H1 (cell line): Measurements from ENCODE around the gene PDGFD. TPM values are rescaled to one million over a fixed set of nuclear protein-coding genes. Genes with fewer than 3 reads are reported as not detected.

Source experiments
- CTCF ChIA-PET: fragments of 300-600 bp; sonication (Branson Sonifier 250); formaldehyde crosslinking; loops from one replicate; lab custom pipeline; 2021; ENCODE audit not compliant: partially characterized antibody; lab: Charles Lee
- POLR2A ChIA-PET: fragments of 300-600 bp; sonication (Branson Sonifier 250); formaldehyde crosslinking; loops from one replicate; lab custom pipeline; 2021; ENCODE audit warnings: inconsistent platforms; ENCODE audit not compliant: partially characterized antibody; lab: Charles Lee
- DNase-seq, 2 experiments: peaks; one replicate each; pipeline versions ENCODE4 v3.0.0 to v3.0.0-alpha.2; 2010 to 2022; ENCODE audit warnings: low spot score in 2 of 2, low read depth in 1 of 2, mixed read lengths in 1 of 2
- FAIRE-seq: peaks from 2 replicates; lab custom pipeline; 2011; peaks lifted over from hg19 to GRCh38; lab: Jason Lieb, UNC
- H2AFZ ChIP-seq: 2 replicates; pipeline ENCODE4 v1.8.1; 2012; ENCODE audit warnings: low read length, inconsistent platforms
- H2AK5ac ChIP-seq: 2 replicates; pipeline ENCODE4 v1.6.1; 2013; ENCODE audit warnings: low read depth, low read length
- H2BK120ac ChIP-seq: replicated peaks from 2 replicates; pipeline ENCODE3; 2013; ENCODE audit warnings: low read depth, low read length, inconsistent platforms
- H2BK12ac ChIP-seq: 2 replicates; pipeline ENCODE4 v1.6.1; 2013; ENCODE audit warnings: low read depth, low read length
- H2BK15ac ChIP-seq: 2 replicates; pipeline ENCODE4 v1.6.1; 2013; ENCODE audit warnings: low read length
- H2BK20ac ChIP-seq: 2 replicates; pipeline ENCODE4 v1.6.1; 2013; ENCODE audit warnings: low read length
- H2BK5ac ChIP-seq: 2 replicates; pipeline ENCODE4 v1.6.1; 2013; ENCODE audit warnings: low read depth, low read length
- H3K14ac ChIP-seq: 2 replicates; pipeline ENCODE4 v1.6.1; 2013; ENCODE audit warnings: inconsistent platforms; ENCODE audit not compliant: insufficient read length
- H3K18ac ChIP-seq: 2 replicates; pipeline ENCODE4 v1.6.1; 2013; ENCODE audit warnings: low read length; ENCODE audit errors: extremely low read depth
- H3K23ac ChIP-seq: 2 replicates; pipeline ENCODE4 v1.6.1; 2013; ENCODE audit warnings: inconsistent platforms; ENCODE audit not compliant: insufficient read length
- H3K23me2 ChIP-seq: 2 replicates; pipeline ENCODE4 v1.6.1; 2013; ENCODE audit warnings: low read depth, low read length
- H3K27ac ChIP-seq: 2 replicates; pipeline ENCODE4 v1.6.1; 2011; ENCODE audit warnings: low read depth, low read length, inconsistent platforms
- H3K27me3 ChIP-seq, 4 experiments: replicated peaks in 1 of 4; 1 replicate in 1 of 4; 2 replicates in 3 of 4; pipeline versions ENCODE4 v1.6.1 to v1.8.1; 2011 to 2013; ENCODE audit warnings: low read length in 3 of 4, mild to moderate bottlenecking in 3 of 4, inconsistent platforms in 2 of 4, mixed read lengths in 2 of 4, moderate library complexity in 1 of 4; ENCODE audit not compliant: control insufficient read depth in 3 of 4, insufficient read depth in 3 of 4; ENCODE audit errors: extremely low read depth in 1 of 4
- H3K36me3 ChIP-seq, 4 experiments: 2 replicates each; pipeline versions ENCODE4 v1.6.1 to v1.8.1; 2011 to 2013; ENCODE audit warnings: mild to moderate bottlenecking in 4 of 4, low read length in 3 of 4, moderate library complexity in 2 of 4, control low read depth in 1 of 4, inconsistent platforms in 1 of 4; ENCODE audit not compliant: insufficient read depth in 4 of 4, control insufficient read depth in 2 of 4
- H3K4ac ChIP-seq: replicated peaks from 2 replicates; pipeline ENCODE3; 2013; ENCODE audit warnings: low read length, low read depth, mixed read lengths, inconsistent platforms; ENCODE audit not compliant: insufficient read length
- H3K4me1 ChIP-seq, 4 experiments: replicated peaks in 1 of 4; 1 replicate in 1 of 4; 2 replicates in 3 of 4; pipeline versions ENCODE4 v1.6.1 to v1.8.1; 2011 to 2013; ENCODE audit warnings: low read length in 3 of 4, inconsistent platforms in 2 of 4, mixed read lengths in 1 of 4; ENCODE audit not compliant: insufficient read depth in 4 of 4, control insufficient read depth in 3 of 4
- H3K4me2 ChIP-seq, 2 experiments: 2 replicates each; pipeline versions ENCODE4 v1.6.1 to v1.8.1; 2011 to 2013; ENCODE audit warnings: low read depth in 2 of 2, low read length in 2 of 2, control low read depth in 1 of 2, inconsistent platforms in 1 of 2, mild to moderate bottlenecking in 1 of 2; ENCODE audit not compliant: insufficient read depth in 1 of 2
- H3K4me3 ChIP-seq, 4 experiments: fragments of 200-600, 300-600 bp in 1 of 4; sonication (generic), shearing (Covaris generic), sonication (Bioruptor Twin) in 1 of 4; 2 replicates each; pipeline versions ENCODE4 v1.5.1 to v1.8.1; 2011 to 2016; ENCODE audit warnings: low read length in 4 of 4, low read depth in 3 of 4, control low read depth in 2 of 4, inconsistent platforms in 2 of 4, mild to moderate bottlenecking in 2 of 4, mixed read lengths in 1 of 4, moderate library complexity in 1 of 4; ENCODE audit not compliant: insufficient read depth in 2 of 4; ENCODE audit errors: extremely low read depth in 1 of 4
- H3K56ac ChIP-seq: replicated peaks from 2 replicates; pipeline ENCODE3; 2013; ENCODE audit warnings: low read depth, mild to moderate bottlenecking, mixed read lengths, low read length, inconsistent platforms; ENCODE audit not compliant: insufficient read length
- H3K79me1 ChIP-seq: 2 replicates; pipeline ENCODE4 v1.6.1; 2013; ENCODE audit warnings: low read depth, low read length, control low read depth
- H3K79me2 ChIP-seq, 2 experiments: 2 replicates each; pipeline versions ENCODE4 v1.6.1 to v1.8.1; 2012 to 2013; ENCODE audit warnings: low read length in 2 of 2, mild to moderate bottlenecking in 2 of 2, inconsistent platforms in 1 of 2; ENCODE audit not compliant: insufficient read depth in 2 of 2, control insufficient read depth in 1 of 2
- H3K9ac ChIP-seq, 4 experiments: replicated peaks in 1 of 4; 1 replicate in 1 of 4; 2 replicates in 3 of 4; pipeline versions ENCODE4 v1.6.1 to v1.8.1; 2011 to 2013; ENCODE audit warnings: low read depth in 3 of 4, low read length in 3 of 4, control low read depth in 2 of 4, mild to moderate bottlenecking in 2 of 4, moderate library complexity in 2 of 4, inconsistent platforms in 1 of 4; ENCODE audit errors: extremely low read depth in 1 of 4
- H3K9me3 ChIP-seq, 2 experiments: 2 replicates each; pipeline versions ENCODE4 v1.6.1 to v1.8.1; 2012 to 2013; ENCODE audit warnings: mild to moderate bottlenecking in 2 of 2, moderate library complexity in 2 of 2, control low read depth in 1 of 2, inconsistent platforms in 1 of 2, low read depth in 1 of 2, low read length in 1 of 2, mixed read lengths in 1 of 2; ENCODE audit not compliant: insufficient read depth in 2 of 2
- H4K20me1 ChIP-seq, 2 experiments: replicated peaks in 1 of 2; 2 replicates each; pipeline versions ENCODE3 to v1.8.1; 2011 to 2013; ENCODE audit warnings: inconsistent platforms in 2 of 2, low read length in 2 of 2, mild to moderate bottlenecking in 1 of 2; ENCODE audit not compliant: insufficient read depth in 2 of 2, control insufficient read depth in 1 of 2
- H4K5ac ChIP-seq: 2 replicates; pipeline ENCODE4 v1.6.1; 2013; ENCODE audit warnings: low read length, low read depth, mixed read lengths, inconsistent platforms; ENCODE audit not compliant: insufficient read length
- H4K8ac ChIP-seq: 2 replicates; pipeline ENCODE4 v1.8.0; 2013; ENCODE audit warnings: mild to moderate bottlenecking, moderate library complexity, low read length, inconsistent platforms; ENCODE audit not compliant: insufficient read depth; ENCODE audit errors: extremely low read depth
- H4K91ac ChIP-seq: replicated peaks from 2 replicates; pipeline ENCODE3; 2013; ENCODE audit warnings: low read length, mixed read lengths, inconsistent platforms; ENCODE audit not compliant: insufficient read length
- EGR1 ChIP-seq: IDR thresholded peaks from 2 replicates; pipeline ENCODE4 v1.6.1; 2011; ENCODE audit warnings: low read depth, low read length, borderline replicate concordance
- EZH2 ChIP-seq: fragments of 200-600 bp; sonication (generic); IDR thresholded peaks from 2 replicates; pipeline ENCODE4 v1.7.1; 2012; ENCODE audit warnings: low read depth, mild to moderate bottlenecking, moderate library complexity, low read length, inconsistent platforms; ENCODE audit not compliant: severe bottlenecking
- HDAC6 ChIP-seq: IDR thresholded peaks from one replicate; pipeline ENCODE4 v1.7.1; 2012; ENCODE audit warnings: low read depth, mild to moderate bottlenecking, inconsistent platforms, low read length, moderate library complexity
- POLR2AphosphoS5 ChIP-seq: IDR thresholded peaks from 2 replicates; pipeline ENCODE4 v1.6.1; 2011; ENCODE audit warnings: low read depth, low read length
- SP1 ChIP-seq: IDR thresholded peaks from 2 replicates; pipeline ENCODE4 v1.6.1; 2011; ENCODE audit warnings: low read depth, low read length
- SUZ12 ChIP-seq: fragments of 200-600 bp; sonication (generic); IDR thresholded peaks from 2 replicates; pipeline ENCODE4 v1.6.1; 2012; ENCODE audit warnings: mild to moderate bottlenecking, inconsistent platforms, low read length, moderate library complexity, mixed read lengths
- ZNF274 ChIP-seq: IDR thresholded peaks from 2 replicates; pipeline ENCODE4 v1.7.0; 2012; ENCODE audit warnings: low read length, borderline replicate concordance; ENCODE audit errors: extremely low read depth
- WGBS, 2 experiments: shearing (Covaris generic) in 1 of 2; methylation state at CpG; one replicate each; pipeline versions ENCODE4 v1.1.6 to v1.1.7; 2013 to 2015; ENCODE audit warnings: low lambda C conversion rate in 2 of 2, mixed read lengths in 2 of 2, inconsistent platforms in 1 of 2, low coverage in 1 of 2, missing lambda C conversion rate in 1 of 2; ENCODE audit not compliant: insufficient replicate concordance in 2 of 2, insufficient coverage in 1 of 2, insufficient read length in 1 of 2; ENCODE audit errors: extremely low coverage in 1 of 2, missing lambda C conversion rate in 1 of 2; 5-methylcytosine and 5-hydroxymethylcytosine counted together
- polyA plus RNA-seq, 7 experiments: library from polyadenylated mRNA; depleted of rRNA in 3 of 7; stranded (reverse) in 5 of 7; unstranded in 2 of 7; fragments of >200 nt in 5 of 7; fragments of 200-250 nt in 2 of 7; gene quantifications; 1 replicate in 5 of 7; 2 replicates in 1 of 7; 4 replicates in 1 of 7; pipeline versions ENCODE4 v1.2.1 to v1.2.3, GENCODE V29; 2011 to 2013; ENCODE audit warnings: missing spikeins in 2 of 7, mixed read lengths in 2 of 7
- total RNA-seq: library from RNA; stranded (reverse); fragmentation: NEBNext Ultra II Directional; extraction: Animal tissue kit (Norgen Biotek cat#: 25700); gene quantifications from 2 replicates; pipeline ENCODE4 v1.2.1, GENCODE V29; 2021
- TF ChIP-seq, protein P1 (sequence below), 3 experiments: IDR thresholded peaks; 1 replicate in 2 of 3; 2 replicates in 1 of 3; pipeline versions ENCODE4 v1.5.1 to v1.6.1; 2011; ENCODE audit warnings: low read length in 3 of 3, mild to moderate bottlenecking in 3 of 3, inconsistent platforms in 2 of 3, low read depth in 1 of 3, moderate library complexity in 1 of 3; ENCODE audit not compliant: insufficient read depth in 1 of 3; ENCODE audit errors: control extremely low read depth in 1 of 3

PDGFD gene
- total and polyA plus RNA-seq, 2 of the 8 experiments (the other 6 are each of a cell fraction or from before 2014, with no cell fraction given): 1.1 to 3.9 TPM

- Histone ChIP-seq H3K4me1 (no peaks in the 10 kb centered on the region), H2BK15ac (no peak overlapping the region), H3K27me3 (peaks cover 0 to 1% (median 0%) of the 10 kb centered on the region in 4 experiments; a peak in 1 of 7 replicates), H3K14ac (no peak overlapping the region), H2BK5ac (no peak overlapping the region), H3K23ac (no peak overlapping the region), H4K91ac (no peak overlapping the region), H3K4me2 (no peak overlapping the region), H3K36me3 (no peaks in the 10 kb centered on the region), H2AFZ (no peak overlapping the region), H3K18ac (no peak overlapping the region), H4K5ac (no peak overlapping the region), H4K8ac (no peak overlapping the region), H2BK20ac (no peak overlapping the region), H3K4me3 (no peak overlapping the region), H3K4ac (no peak overlapping the region), H2BK120ac (no peak overlapping the region), H3K27ac (no peak overlapping the region), H3K56ac (no peak overlapping the region), H4K20me1 (no peaks in the 10 kb centered on the region), H3K79me1 (no peaks in the 10 kb centered on the region), H3K9ac (no peak overlapping the region), H2BK12ac (no peak overlapping the region), H3K79me2 (no peaks in the 10 kb centered on the region), H3K9me3 (no peaks in the 10 kb centered on the region), H2AK5ac (no peak overlapping the region), H3K23me2 (no peaks in the 10 kb centered on the region)
- FAIRE-seq (no peak), DNase-seq (no peak)
- CTCF ChIA-PET: interaction anchor here (1.0 to 2.7 kb wide), 3 partner anchors 178 to 1990 kb away, joined by 3 to 8 read pairs (median 3); no protein-coding TSS in a partner anchor
- WGBS, 2 experiments: 95% methylated on average over 3 of the region's 3 CpGs; no CpG with 5 or more reads in 1 of the 2 experiments
- POLR2A ChIA-PET: no interaction called here
- TF ChIP-seq ZNF274 (no peak), SUZ12 (no peak), POLR2AphosphoS5 (no peak), SP1 (no peak), EGR1 (no peak), EZH2 (no peak), HDAC6 (no peak)
- TF ChIP-seq, protein P1, sequence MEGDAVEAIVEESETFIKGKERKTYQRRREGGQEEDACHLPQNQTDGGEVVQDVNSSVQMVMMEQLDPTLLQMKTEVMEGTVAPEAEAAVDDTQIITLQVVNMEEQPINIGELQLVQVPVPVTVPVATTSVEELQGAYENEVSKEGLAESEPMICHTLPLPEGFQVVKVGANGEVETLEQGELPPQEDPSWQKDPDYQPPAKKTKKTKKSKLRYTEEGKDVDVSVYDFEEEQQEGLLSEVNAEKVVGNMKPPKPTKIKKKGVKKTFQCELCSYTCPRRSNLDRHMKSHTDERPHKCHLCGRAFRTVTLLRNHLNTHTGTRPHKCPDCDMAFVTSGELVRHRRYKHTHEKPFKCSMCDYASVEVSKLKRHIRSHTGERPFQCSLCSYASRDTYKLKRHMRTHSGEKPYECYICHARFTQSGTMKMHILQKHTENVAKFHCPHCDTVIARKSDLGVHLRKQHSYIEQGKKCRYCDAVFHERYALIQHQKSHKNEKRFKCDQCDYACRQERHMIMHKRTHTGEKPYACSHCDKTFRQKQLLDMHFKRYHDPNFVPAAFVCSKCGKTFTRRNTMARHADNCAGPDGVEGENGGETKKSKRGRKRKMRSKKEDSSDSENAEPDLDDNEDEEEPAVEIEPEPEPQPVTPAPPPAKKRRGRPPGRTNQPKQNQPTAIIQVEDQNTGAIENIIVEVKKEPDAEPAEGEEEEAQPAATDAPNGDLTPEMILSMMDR (IDR thresholded peaks at IDR 0.05; ENCODE audit: control extremely low read depth in 1 of 3, insufficient read depth in 1 of 3, low read depth in 1 of 3, low read length in 3 of 3): no peak
These were observed 291.2 kb downstream of the PDGFD start for GRCh38 chr11:103872748-103873147.
